GM23338 (cell line): ENCODE data around the gene CBX5. TPM values are rescaled to one million over a fixed set of nuclear protein-coding genes. Genes with fewer than 3 reads are reported as not detected.
A peak's percentile ranks its signal among the peaks of the same experiment; 100 is the strongest.
"Not testable (repeated sequence)": the region's sequence is repeated elsewhere in the genome, so short reads cannot be mapped to it uniquely, and the experiment has no call there.

Experiments used
- ATAC-seq: fragments of 200-7000 bp; cut with Tn5 transposase; 3 replicates; pipeline ENCODE4 v1.9.1; 2020
- DNase-seq: peaks from one replicate; pipeline ENCODE4 v3.0.0-alpha.2; 2015; ENCODE audit warnings: low spot score
- H2AFZ ChIP-seq: fragments of 200-600 bp; sonication (generic); 2 replicates; pipeline ENCODE4 v1.8.0; 2016; ENCODE audit warnings: antibody characterized with exemption, mild to moderate bottlenecking, moderate library complexity
- H3F3A ChIP-seq: fragments of 200-600 bp; sonication (generic); replicated peaks from 2 replicates; pipeline ENCODE4 v1.8.0; 2017; ENCODE audit warnings: antibody characterized with exemption, mixed run types, low read depth
- H3K27ac ChIP-seq: fragments of 200-600 bp; sonication (generic); 2 replicates; pipeline ENCODE4 v1.6.1; 2016; ENCODE audit warnings: low read depth
- H3K27me3 ChIP-seq: fragments of 200-600 bp; sonication (generic); 2 replicates; pipeline ENCODE4 v1.8.0; 2016; ENCODE audit warnings: mild to moderate bottlenecking, mixed run types, moderate library complexity; ENCODE audit not compliant: insufficient read depth
- H3K36me3 ChIP-seq: fragments of 200-600 bp; sonication (generic); 2 replicates; pipeline ENCODE4 v1.8.0; 2016; ENCODE audit warnings: mild to moderate bottlenecking; ENCODE audit not compliant: insufficient read depth
- H3K4me1 ChIP-seq: fragments of 200-600 bp; sonication (generic); 2 replicates; pipeline ENCODE4 v1.8.0; 2016; ENCODE audit warnings: mild to moderate bottlenecking, moderate library complexity; ENCODE audit not compliant: insufficient read depth
- H3K4me2 ChIP-seq: fragments of 200-600 bp; sonication (generic); 2 replicates; pipeline ENCODE4 v1.7.1; 2017; ENCODE audit warnings: mixed run types
- H3K4me3 ChIP-seq: fragments of 200-600 bp; sonication (generic); 2 replicates; pipeline ENCODE4 v1.6.1; 2016; ENCODE audit warnings: mixed run types
- H3K79me2 ChIP-seq: fragments of 200-600 bp; sonication (generic); replicated peaks from 2 replicates; pipeline ENCODE4 v1.8.0; 2017; ENCODE audit warnings: mild to moderate bottlenecking; ENCODE audit not compliant: insufficient read depth
- H3K9me2 ChIP-seq: fragments of 200-600 bp; sonication (generic); 2 replicates; pipeline ENCODE4 v1.8.0; 2017; ENCODE audit not compliant: insufficient read depth
- H4K20me1 ChIP-seq: fragments of 200-600 bp; sonication (generic); replicated peaks from 2 replicates; pipeline ENCODE4 v1.8.0; 2017; ENCODE audit warnings: mild to moderate bottlenecking; ENCODE audit not compliant: insufficient read depth
- H3K27ac Mint-ChIP-seq: 2 replicates; pipeline ENCODE4 v1.8.0; 2020; ENCODE audit warnings: inconsistent platforms, mild to moderate bottlenecking, moderate library complexity, mixed read lengths
- H3K27me3 Mint-ChIP-seq: 3 replicates; pipeline ENCODE4 v1.8.0; 2022; ENCODE audit warnings: low read depth, mild to moderate bottlenecking, moderate library complexity, mixed read lengths, inconsistent platforms; ENCODE audit not compliant: insufficient read depth, poor library complexity
- H3K36me3 Mint-ChIP-seq: 3 replicates; pipeline ENCODE4 v1.8.0; 2021; ENCODE audit warnings: low read depth, mild to moderate bottlenecking, inconsistent platforms, moderate library complexity, mixed read lengths
- H3K4me1 Mint-ChIP-seq: 3 replicates; pipeline ENCODE4 v1.8.0; 2020; ENCODE audit warnings: mild to moderate bottlenecking, inconsistent platforms, mixed read lengths
- H3K4me3 Mint-ChIP-seq: 3 replicates; pipeline ENCODE4 v1.8.0; 2021; ENCODE audit warnings: moderate library complexity, mild to moderate bottlenecking, inconsistent platforms, mixed read lengths
- H3K9me3 Mint-ChIP-seq: 3 replicates; pipeline ENCODE4 v1.8.0; 2020; ENCODE audit warnings: moderate library complexity, mild to moderate bottlenecking, inconsistent platforms, mixed read lengths
- CREB1 ChIP-seq: fragments of 250-450 bp; sonication (Bioruptor Pico); IDR thresholded peaks from 2 replicates; pipeline ENCODE4 v1.5.0; 2020; ENCODE audit warnings: low read depth, mild to moderate bottlenecking, moderate library complexity
- POLR2AphosphoS5 ChIP-seq: IDR thresholded peaks from 2 replicates; pipeline ENCODE4 v1.6.1; 2016; ENCODE audit warnings: antibody characterized with exemption, low read depth
- STAT1 ChIP-seq: IDR thresholded peaks from one replicate; pipeline ENCODE4 v1.6.1; 2016; ENCODE audit warnings: antibody characterized with exemption; ENCODE audit not compliant: unreplicated experiment
- polyA plus RNA-seq: library from polyadenylated mRNA; unstranded; fragments of >200 nt; fragmentation: Nextera tagmentation; extraction: Ambion mirVana; gene quantifications from 2 replicates; pipeline ENCODE4 v1.2.1, GENCODE V29; 2016
- total RNA-seq: library from RNA; depleted of rRNA; stranded (reverse); fragments of >200 nt; shearing (Covaris generic); gene quantifications from 2 replicates; pipeline ENCODE4 v1.2.3, GENCODE V29; 2014
- TF ChIP-seq, protein P1 (sequence below), 2 experiments: fragments of 200-600 bp in 1 of 2; sonication (generic) in 1 of 2; conservative IDR thresholded peaks; 2 replicates each; pipeline versions ENCODE4 v1.5.1 to v1.6.1; 2016 to 2017; ENCODE audit warnings: antibody characterized with exemption in 2 of 2, low read depth in 2 of 2, mild to moderate bottlenecking in 2 of 2, moderate library complexity in 1 of 2

Gene CBX5
- total and polyA plus RNA-seq, 2 experiments from 2014 or later, result 152 to 212 TPM

DNA sequence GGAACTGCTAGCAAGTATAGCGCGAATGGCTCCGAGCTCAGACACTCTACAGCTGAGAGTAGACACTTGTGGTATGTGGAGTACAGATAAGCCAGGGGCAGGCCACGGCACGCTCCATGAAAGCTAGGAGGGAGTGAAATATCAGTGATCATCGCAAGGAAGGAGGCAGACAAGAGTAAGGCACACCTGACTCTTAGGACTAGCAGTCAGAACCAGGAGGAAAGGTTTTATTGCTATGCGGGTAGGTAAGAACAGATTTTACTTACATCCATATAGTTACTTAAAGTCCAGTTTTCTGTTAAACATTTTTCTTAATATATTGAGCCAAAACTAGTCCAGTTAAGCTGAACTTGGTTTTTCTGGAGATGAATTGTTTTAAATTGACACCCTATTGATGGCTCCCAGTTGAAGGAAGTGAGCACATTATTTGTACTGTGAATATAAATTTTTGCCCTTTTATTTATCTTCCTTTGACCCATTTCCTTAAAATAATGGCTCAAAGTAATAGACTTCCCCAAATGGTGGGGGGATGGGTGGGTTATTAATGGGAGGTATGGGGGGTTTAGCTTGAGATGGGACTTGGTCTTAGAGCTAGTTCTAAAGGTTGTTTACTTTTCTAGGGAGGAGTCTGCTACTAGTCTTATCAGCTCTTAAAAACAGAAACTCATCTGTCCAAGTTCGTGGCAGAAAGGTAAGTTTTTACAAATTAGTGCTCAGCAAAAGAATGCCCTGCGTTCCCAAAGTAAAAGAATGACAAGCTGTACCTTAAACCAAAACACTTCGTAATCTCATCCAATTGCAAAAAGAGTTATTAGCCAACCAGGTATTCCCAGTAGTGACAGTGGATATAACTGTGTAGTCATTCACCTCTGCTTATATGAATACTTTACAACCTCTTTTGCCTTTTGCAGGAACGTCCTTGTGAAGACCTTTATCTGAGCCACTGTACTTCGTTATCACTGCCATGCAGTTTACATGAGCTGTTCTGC lies 6.4 kb upstream of the CBX5 start:
- DNase-seq, result peak; percentile 15
- Histone ChIP-seq H2AFZ (no peak overlapping the region), H3K36me3 (peaks cover 47% of the 10 kb centered on the region), H4K20me1 (peaks cover 40% of the 10 kb centered on the region; the same call in 1 of the 2 replicates), H3K27me3 (no peaks in the 10 kb centered on the region), H3K79me2 (peaks cover 39% of the 10 kb centered on the region), H3K27ac (peak overlapping the region; percentile 85), H3K4me3 (no peak overlapping the region), H3F3A (peaks cover 80% of the 10 kb centered on the region), H3K4me1 (peaks cover 22% of the 10 kb centered on the region), H3K9me2 (no peaks in the 10 kb centered on the region), H3K4me2 (0 out of 2 replicates have a peak overlapping the region, but pooled peaks have one; percentile 17)
- peaks cover 5% of the 10 kb centered on the region; the same call in 1 of the 3 replicates for H3K9me3 Mint-ChIP-seq
- peaks cover 34% of the 10 kb centered on the region for H3K4me1 Mint-ChIP-seq
- peak; percentile 14 for TF ChIP-seq POLR2AphosphoS5
- no peak for TF ChIP-seq CREB1 (CRISPR knock-in tag)
- H3K27me3 Mint-ChIP-seq, result peaks cover 22% of the 10 kb centered on the region
- H3K27ac Mint-ChIP-seq, result peak overlapping the region; percentile 85
- H3K4me3 Mint-ChIP-seq, result peak overlapping the region; percentile 29; the same call in 2 of the 3 replicates
- peak; percentile 3 for ATAC-seq
- no peaks in the 10 kb centered on the region; the same call in 2 of the 3 replicates for H3K36me3 Mint-ChIP-seq

- peak; percentile 16; the same call in 1 of the 2 replicates for TF ChIP-seq POLR2AphosphoS5
- TF ChIP-seq, protein P1, sequence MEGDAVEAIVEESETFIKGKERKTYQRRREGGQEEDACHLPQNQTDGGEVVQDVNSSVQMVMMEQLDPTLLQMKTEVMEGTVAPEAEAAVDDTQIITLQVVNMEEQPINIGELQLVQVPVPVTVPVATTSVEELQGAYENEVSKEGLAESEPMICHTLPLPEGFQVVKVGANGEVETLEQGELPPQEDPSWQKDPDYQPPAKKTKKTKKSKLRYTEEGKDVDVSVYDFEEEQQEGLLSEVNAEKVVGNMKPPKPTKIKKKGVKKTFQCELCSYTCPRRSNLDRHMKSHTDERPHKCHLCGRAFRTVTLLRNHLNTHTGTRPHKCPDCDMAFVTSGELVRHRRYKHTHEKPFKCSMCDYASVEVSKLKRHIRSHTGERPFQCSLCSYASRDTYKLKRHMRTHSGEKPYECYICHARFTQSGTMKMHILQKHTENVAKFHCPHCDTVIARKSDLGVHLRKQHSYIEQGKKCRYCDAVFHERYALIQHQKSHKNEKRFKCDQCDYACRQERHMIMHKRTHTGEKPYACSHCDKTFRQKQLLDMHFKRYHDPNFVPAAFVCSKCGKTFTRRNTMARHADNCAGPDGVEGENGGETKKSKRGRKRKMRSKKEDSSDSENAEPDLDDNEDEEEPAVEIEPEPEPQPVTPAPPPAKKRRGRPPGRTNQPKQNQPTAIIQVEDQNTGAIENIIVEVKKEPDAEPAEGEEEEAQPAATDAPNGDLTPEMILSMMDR (conservative IDR thresholded peaks at IDR 0.05; ENCODE audit: low read depth in 2 of 2), result peak in 1 of 2 experiments; percentile 37; a peak in 1 of 4 replicates
- TF ChIP-seq STAT1, result no peak
- H3F3A ChIP-seq, result peaks cover 77% of the 10 kb centered on the region
- H3K79me2 ChIP-seq, result peaks cover 46% of the 10 kb centered on the region
- no peak for ATAC-seq
- no peaks in the 10 kb centered on the region for H3K9me2 ChIP-seq
- H3K4me1 Mint-ChIP-seq, result peaks cover 34% of the 10 kb centered on the region
- no peak for DNase-seq
- peaks cover 22% of the 10 kb centered on the region for H3K4me1 ChIP-seq
- no peak overlapping the region; the same call in 2 of the 3 replicates for H3K4me3 Mint-ChIP-seq
- H3K36me3 ChIP-seq, result peaks cover 49% of the 10 kb centered on the region
- no peak overlapping the region; the same call in 1 of the 2 replicates for H3K4me3 ChIP-seq
- H3K4me2 ChIP-seq, result 0 out of 2 replicates have a peak overlapping the region, but pooled peaks have one; percentile 17
- peak overlapping the region; percentile 85; the same call in 1 of the 2 replicates for H3K27ac ChIP-seq
- peaks cover 7% of the 10 kb centered on the region; the same call in 1 of the 3 replicates for H3K9me3 Mint-ChIP-seq
- H4K20me1 ChIP-seq, result peaks cover 40% of the 10 kb centered on the region; the same call in 1 of the 2 replicates
- peak overlapping the region; percentile 89 for H3K27ac Mint-ChIP-seq
- H3K27me3 ChIP-seq, result no peaks in the 10 kb centered on the region
- H3K36me3 Mint-ChIP-seq, result no peaks in the 10 kb centered on the region; the same call in 2 of the 3 replicates
- no peak overlapping the region for H2AFZ ChIP-seq
- peaks cover 22% of the 10 kb centered on the region for H3K27me3 Mint-ChIP-seq
Observed at GRCh38 chr12:54285150-54286041, 5.5 kb upstream of the CBX5 start.

- not testable (repeated sequence) for H2AFZ ChIP-seq, H3K9me2 ChIP-seq, ATAC-seq, H3K4me3 Mint-ChIP-seq, H3K9me3 Mint-ChIP-seq, H3K36me3 Mint-ChIP-seq, H3K27me3 ChIP-seq, DNase-seq
- peaks cover 17% of the 10 kb centered on the region for H3K27me3 Mint-ChIP-seq
- H3K27ac Mint-ChIP-seq, result peak overlapping the region; percentile 51; the same call in 1 of the 2 replicates
- Histone ChIP-seq H3F3A (peaks cover 67% of the 10 kb centered on the region), H3K4me1 (peaks cover 22% of the 10 kb centered on the region), H3K4me2 (peak overlapping the region; percentile 95), H4K20me1 (peaks cover 40% of the 10 kb centered on the region; the same call in 1 of the 2 replicates), H3K36me3 (peaks cover 49% of the 10 kb centered on the region), H3K79me2 (peaks cover 48% of the 10 kb centered on the region), H3K4me3 (peak overlapping the region; percentile 94), H3K27ac (peak overlapping the region; percentile 65)
- H3K4me1 Mint-ChIP-seq, result peaks cover 34% of the 10 kb centered on the region
Observed at GRCh38 chr12:54284070-54284780, 4.3 kb upstream of the CBX5 start.
